Thymus (tissue), 11 donors: ENCODE data around the gene PSTPIP2. TPM values are rescaled to one million over a fixed set of nuclear protein-coding genes. Genes with fewer than 3 reads are reported as not detected.
A peak's percentile ranks its signal among the peaks of the same experiment; 100 is the strongest.
"Not testable (repeated sequence)": the region's sequence is repeated elsewhere in the genome, so short reads cannot be mapped to it uniquely, and the experiment has no call there.

Source experiments
- DNase-seq, 9 donors: peaks; one replicate each; pipeline ENCODE4 v3.0.0-alpha.2; 2013; ENCODE audit warnings: low spot score in 9 of 9, low read depth in 6 of 9, missing footprints in 1 of 9
- H3K27ac ChIP-seq, 2 donors: one replicate each; pipeline ENCODE4 v1.5.1; 2013; ENCODE audit warnings: control low read depth in 1 of 2, low read depth in 1 of 2, low read length in 1 of 2, mild to moderate bottlenecking in 1 of 2, moderate library complexity in 1 of 2
- H3K27me3 ChIP-seq, 2 donors: one replicate each; pipeline ENCODE4 v1.5.1; 2013; ENCODE audit warnings: low read length in 1 of 2; ENCODE audit not compliant: control insufficient read depth in 2 of 2, insufficient read depth in 1 of 2
- H3K36me3 ChIP-seq, 2 donors: one replicate each; pipeline ENCODE4 v1.5.1; 2013; ENCODE audit warnings: low read length in 1 of 2, mild to moderate bottlenecking in 1 of 2, moderate library complexity in 1 of 2; ENCODE audit not compliant: control insufficient read depth in 2 of 2, insufficient read depth in 2 of 2
- H3K4me1 ChIP-seq, 2 donors: one replicate each; pipeline ENCODE4 v1.5.1; 2013; ENCODE audit warnings: low read length in 2 of 2; ENCODE audit not compliant: control insufficient read depth in 2 of 2, insufficient read depth in 2 of 2
- H3K4me3 ChIP-seq, 2 donors: one replicate each; pipeline ENCODE4 v1.5.1; 2013; ENCODE audit warnings: low read length in 2 of 2, control low read depth in 1 of 2, mild to moderate bottlenecking in 1 of 2
- H3K9me3 ChIP-seq, 2 donors: one replicate each; pipeline ENCODE4 v1.5.1; 2013; ENCODE audit warnings: low read length in 1 of 2, mild to moderate bottlenecking in 1 of 2; ENCODE audit not compliant: control insufficient read depth in 2 of 2, insufficient read depth in 1 of 2
- WGBS: extraction: QIAGEN DNeasy Blood & Tissue Kit; methylation state at CpG from one replicate; pipeline ENCODE4 v1.1.7; 2013; 5-methylcytosine and 5-hydroxymethylcytosine counted together
- polyA plus RNA-seq: library from polyadenylated mRNA; stranded (reverse); fragments of 200-250 nt; gene quantifications from one replicate; pipeline ENCODE4 v1.2.3, GENCODE V29; 2013
- total RNA-seq: library from RNA; stranded (reverse); fragments of 120-200 nt; gene quantifications from one replicate; pipeline ENCODE4 v1.2.4, GENCODE V29; 2013
- donor health status: healthy.

Gene PSTPIP2
- total and polyA plus RNA-seq, 2 donors: 6.1 to 8.1 TPM

GRCh38 chr18:45964913-45965312, 107.1 kb downstream of the PSTPIP2 start:
- H3K27ac ChIP-seq, H3K27me3 ChIP-seq, H3K4me3 ChIP-seq, H3K9me3 ChIP-seq, H3K36me3 ChIP-seq, DNase-seq: not testable (repeated sequence)
- 99% methylated on average over 5 of the region's 5 CpGs for WGBS
- peaks cover 3 to 19% of the 10 kb centered on the region in 2 donors for H3K4me1 ChIP-seq

DNA sequence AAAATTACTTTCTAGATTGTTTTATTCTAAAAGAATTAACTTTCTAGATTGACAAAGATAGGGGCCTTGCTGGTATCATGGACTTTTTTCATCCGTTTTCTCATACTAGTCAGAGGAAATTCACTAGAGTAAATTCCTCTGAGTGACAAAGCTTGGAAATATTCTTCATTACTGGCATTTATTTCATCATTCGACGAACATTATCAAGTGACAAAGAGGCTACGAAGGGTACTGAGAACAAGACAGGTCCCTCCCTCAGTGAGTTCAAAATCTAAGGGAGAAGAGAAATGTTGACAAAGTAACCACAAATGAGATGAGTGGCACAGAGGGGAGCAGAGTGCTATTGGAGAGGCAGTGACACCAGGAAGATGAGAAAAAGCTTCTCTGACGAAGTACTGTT, 109.2 kb downstream of the PSTPIP2 start:
- peak overlapping the region; percentile 43 to 86 for H3K27ac ChIP-seq
- no peak overlapping the region for H3K4me3 ChIP-seq
- peak in 6 of 9 donors; percentile 15 to 75 (median 35) for DNase-seq
- WGBS: 78% methylated on average over 5 of the region's 5 CpGs
- no peaks in the 10 kb centered on the region for H3K27me3 ChIP-seq
- peaks cover 0 to 3% of the 10 kb centered on the region in 2 donors for H3K36me3 ChIP-seq
- H3K9me3 ChIP-seq: no peaks in the 10 kb centered on the region
- peaks cover 3 to 22% of the 10 kb centered on the region in 2 donors for H3K4me1 ChIP-seq

DNA sequence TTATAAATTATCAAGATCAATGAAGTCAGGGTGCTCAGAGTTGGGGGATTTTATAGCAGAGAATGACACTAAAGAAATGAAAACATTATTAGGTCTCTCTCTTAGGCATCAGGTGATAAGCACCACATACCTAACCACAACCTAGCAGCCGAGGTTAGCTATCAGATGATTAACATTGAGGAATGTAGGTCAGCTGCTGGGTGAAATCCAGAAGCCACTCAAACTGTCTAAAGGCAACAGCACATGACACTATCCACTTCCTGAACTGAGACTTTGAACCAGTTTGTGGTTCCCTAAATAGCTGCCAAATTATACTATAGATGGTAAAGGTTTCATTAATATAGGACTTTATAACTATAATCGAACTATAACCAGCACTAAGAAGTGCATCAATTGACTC, 109.6 kb downstream of the PSTPIP2 start:
- peak in 6 of 9 donors; percentile 17 to 83 (median 51) for DNase-seq
- H3K4me1 ChIP-seq: peaks cover 3 to 19% of the 10 kb centered on the region in 2 donors
- H3K27me3 ChIP-seq: no peaks in the 10 kb centered on the region
- H3K36me3 ChIP-seq: peaks cover 0 to 3% of the 10 kb centered on the region in 2 donors
- no peaks in the 10 kb centered on the region for H3K9me3 ChIP-seq
- no peak overlapping the region for H3K4me3 ChIP-seq
- H3K27ac ChIP-seq: peak overlapping the region in 1 of 2 donors; percentile 86
- 42% methylated on average over 2 of the region's 2 CpGs for WGBS

DNA sequence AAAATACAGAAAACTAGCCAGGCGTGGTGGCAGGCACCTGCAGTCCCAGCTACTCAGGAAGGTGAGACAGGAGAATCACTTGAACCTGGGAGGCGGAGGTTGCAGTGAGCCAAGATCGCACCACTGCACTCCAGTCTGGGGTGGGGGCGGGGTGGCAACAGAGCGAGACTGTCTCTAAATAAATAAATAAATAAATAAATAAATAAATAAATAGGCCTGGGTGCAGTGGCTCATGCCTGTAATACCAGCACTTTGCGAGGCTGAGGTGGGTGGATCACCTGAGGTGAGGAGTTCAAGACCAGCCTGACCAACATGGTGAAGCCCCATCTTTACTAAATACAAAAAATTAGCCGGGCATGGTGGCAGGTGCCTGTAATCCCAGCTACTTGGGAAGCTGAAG, 112.6 kb downstream of the PSTPIP2 start:
- WGBS: 98% methylated on average over 7 of the region's 7 CpGs
- not testable (repeated sequence) for DNase-seq, H3K27me3 ChIP-seq, H3K27ac ChIP-seq, H3K4me3 ChIP-seq, H3K9me3 ChIP-seq
- Histone ChIP-seq H3K4me1 (peaks cover 3 to 18% of the 10 kb centered on the region in 2 donors), H3K36me3 (peaks cover 6 to 15% of the 10 kb centered on the region in 2 donors)

DNA sequence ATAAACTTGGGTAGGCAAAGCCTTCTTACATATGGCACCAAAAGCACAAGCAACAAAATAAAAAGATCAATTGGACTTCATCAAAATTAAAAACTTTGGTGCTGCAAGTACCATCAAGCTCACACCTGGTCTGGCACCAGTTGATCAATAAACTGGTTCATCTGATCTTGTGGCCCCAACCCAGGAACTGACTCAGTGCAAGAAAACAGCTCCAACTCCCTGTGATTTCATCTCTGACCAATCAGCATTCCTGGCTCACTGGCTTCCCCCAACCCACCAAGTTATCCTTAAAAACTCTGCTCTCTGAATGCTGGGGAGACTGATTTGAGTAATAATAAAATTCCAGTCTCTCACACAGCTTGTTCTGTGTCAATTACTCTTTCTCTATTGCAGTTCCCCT, 113.3 kb downstream of the PSTPIP2 start:
- Histone ChIP-seq H3K36me3 (peaks cover 14 to 22% of the 10 kb centered on the region in 2 donors), H3K27ac (no peak overlapping the region), H3K4me3 (no peak overlapping the region), H3K9me3 (no peaks in the 10 kb centered on the region), H3K4me1 (peaks cover 3 to 18% of the 10 kb centered on the region in 2 donors), H3K27me3 (no peaks in the 10 kb centered on the region)
- no peak for DNase-seq

DNA sequence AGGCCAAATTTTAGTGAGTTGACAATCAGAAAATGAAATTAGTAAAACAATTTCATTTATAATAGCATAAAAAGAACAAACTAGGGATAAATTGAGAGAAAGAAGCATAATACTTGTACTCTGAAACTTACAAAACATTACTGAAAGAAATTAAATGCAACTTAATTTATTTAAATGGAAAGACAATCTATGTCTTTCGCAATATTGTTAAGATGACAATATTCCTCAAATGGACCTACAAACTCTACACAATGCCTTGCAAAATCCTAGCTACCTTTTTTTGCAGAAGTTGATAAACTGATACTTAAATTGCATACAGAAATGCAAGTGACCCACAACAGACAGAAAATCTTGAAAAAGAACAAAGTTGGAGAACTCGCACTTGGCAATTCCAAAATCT, 114.0 kb downstream of the PSTPIP2 start:
- H3K36me3 ChIP-seq: peaks cover 18 to 28% of the 10 kb centered on the region in 2 donors

DNA sequence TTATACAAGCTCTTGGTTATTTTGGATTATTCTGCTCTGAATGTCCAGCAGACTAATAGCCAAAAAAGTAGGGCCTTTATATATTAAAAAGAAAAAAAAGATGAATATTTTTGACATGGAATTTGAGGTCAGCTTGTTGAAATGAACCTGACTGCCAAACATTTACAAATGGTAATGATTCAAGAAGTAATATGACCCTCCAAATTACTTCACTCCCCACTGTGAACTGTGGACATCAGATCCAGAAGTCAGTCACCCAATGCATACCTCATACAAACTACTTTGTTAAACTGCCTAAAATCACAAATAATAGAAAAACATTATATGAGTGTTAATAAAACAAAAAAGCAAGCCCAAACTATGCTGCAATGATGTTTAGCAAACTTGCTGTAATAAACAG, 115.0 kb downstream of the PSTPIP2 start:
- H3K4me3 ChIP-seq: no peak overlapping the region
- H3K4me1 ChIP-seq: peaks cover 3 to 6% of the 10 kb centered on the region in 2 donors
- no peak overlapping the region for H3K27ac ChIP-seq
- H3K9me3 ChIP-seq: no peaks in the 10 kb centered on the region
- no peak for DNase-seq
- no peaks in the 10 kb centered on the region for H3K27me3 ChIP-seq
- H3K36me3 ChIP-seq: peaks cover 26 to 36% of the 10 kb centered on the region in 2 donors

More for the DNA sequence above, 114.0 kb downstream of the PSTPIP2 start:
- no peaks in the 10 kb centered on the region for H3K9me3 ChIP-seq
- H3K4me1 ChIP-seq: peaks cover 3 to 12% of the 10 kb centered on the region in 2 donors
- no peak for DNase-seq
- H3K27ac ChIP-seq: no peak overlapping the region
- 96% methylated on average over 2 of the region's 2 CpGs for WGBS
- no peaks in the 10 kb centered on the region for H3K27me3 ChIP-seq
- H3K4me3 ChIP-seq: no peak overlapping the region

DNA sequence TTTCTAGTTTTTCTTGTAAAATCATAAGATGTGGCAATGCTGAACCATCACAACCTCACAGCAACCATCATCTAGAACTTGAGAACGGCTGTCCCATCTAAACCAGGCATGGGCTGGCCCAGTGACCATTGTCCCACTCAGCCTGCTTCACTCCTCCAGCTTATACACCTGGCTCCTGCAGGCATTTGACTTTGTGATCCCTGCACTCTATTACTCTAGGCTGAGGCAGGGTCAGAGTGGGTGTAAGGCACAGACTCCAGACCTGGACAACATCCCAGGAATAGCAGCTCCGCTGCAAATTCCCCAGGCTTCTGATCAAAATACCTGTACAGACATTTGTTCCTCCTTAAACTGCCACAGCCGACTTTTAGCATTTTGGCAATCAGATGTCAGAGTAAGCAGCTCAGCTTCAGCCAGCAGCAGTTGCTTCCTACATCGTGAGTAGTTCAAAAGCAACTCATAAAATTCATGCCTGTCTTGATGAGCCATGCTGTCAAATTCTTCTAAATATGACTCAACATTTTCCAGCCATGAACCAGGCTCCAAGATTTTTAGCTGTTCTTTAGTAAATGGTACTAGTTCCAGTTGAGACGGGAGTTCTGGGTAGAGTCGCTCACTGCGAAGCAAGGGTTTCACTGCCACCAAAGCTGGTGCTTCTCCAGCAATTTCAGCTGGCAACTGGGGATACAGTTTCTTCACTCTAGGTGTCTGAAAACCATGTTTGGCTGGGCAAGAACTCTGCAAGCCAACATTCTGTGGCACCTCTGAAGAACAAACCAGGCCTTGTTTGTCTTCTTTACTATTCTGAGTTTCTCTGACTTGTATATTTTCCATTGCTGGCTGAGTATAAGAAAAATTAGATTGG, 117.8 kb downstream of the PSTPIP2 start:
- whole genome bisulfite sequencing: 96% methylated on average over 7 of the region's 7 CpGs
- Histone ChIP-seq H3K9me3 (no peaks in the 10 kb centered on the region), H3K27ac (no peak overlapping the region), H3K36me3 (peaks cover 33 to 52% of the 10 kb centered on the region in 2 donors), H3K27me3 (no peaks in the 10 kb centered on the region), H3K4me3 (no peak overlapping the region), H3K4me1 (peaks cover 0 to 4% of the 10 kb centered on the region in 2 donors)
- DNase-seq: no peak

- WGBS: 98% methylated on average over 4 of the region's 4 CpGs
- Histone ChIP-seq H3K36me3 (peaks cover 60 to 72% of the 10 kb centered on the region in 2 donors), H3K27ac (no peak overlapping the region), H3K4me1 (no peaks in the 10 kb centered on the region), H3K9me3 (no peaks in the 10 kb centered on the region), H3K4me3 (no peak overlapping the region), H3K27me3 (no peaks in the 10 kb centered on the region)
- DNase-seq: no peak
These were observed 120.9 kb downstream of the PSTPIP2 start for GRCh38 chr18:45951016-45951714.
